ENCODE data around the gene UQCC5. TPM values are rescaled to one million over a fixed set of nuclear protein-coding genes. Genes with fewer than 3 reads are reported as not detected.

The UQCC5 gene
- polyA plus RNA-seq, 1 of the 3 experiments (the other 2 are of a cell fraction), result 124 TPM

DNA sequence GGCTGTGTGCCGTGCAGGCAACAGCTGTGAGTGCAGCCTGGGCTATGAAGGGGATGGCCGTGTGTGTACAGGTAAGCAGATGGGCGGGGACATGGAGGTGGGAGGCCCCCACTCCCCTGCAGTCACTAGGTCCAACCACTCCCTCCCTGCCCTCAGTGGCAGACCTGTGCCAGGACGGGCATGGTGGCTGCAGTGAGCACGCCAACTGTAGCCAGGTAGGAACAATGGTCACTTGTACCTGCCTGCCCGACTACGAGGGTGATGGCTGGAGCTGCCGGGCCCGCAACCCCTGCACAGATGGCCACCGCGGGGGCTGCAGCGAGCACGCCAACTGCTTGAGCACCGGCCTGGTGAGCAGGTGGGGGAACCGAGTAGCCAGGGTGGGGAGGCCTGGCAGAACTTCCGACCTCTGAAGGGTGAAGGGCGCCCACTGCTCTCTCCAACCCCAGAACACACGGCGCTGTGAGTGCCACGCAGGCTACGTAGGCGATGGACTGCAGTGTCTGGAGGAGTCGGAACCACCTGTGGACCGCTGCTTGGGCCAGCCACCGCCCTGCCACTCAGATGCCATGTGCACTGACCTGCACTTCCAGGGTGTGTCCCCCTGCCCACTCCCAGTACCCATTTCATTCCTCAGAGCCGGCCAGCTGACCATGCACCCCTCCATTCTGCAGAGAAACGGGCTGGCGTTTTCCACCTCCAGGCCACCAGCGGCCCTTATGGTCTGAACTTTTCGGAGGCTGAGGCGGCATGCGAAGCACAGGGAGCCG lies 14.3 kb upstream of the UQCC5 start:
- Histone ChIP-seq H3K9me2 (no peaks in the 10 kb centered on the region), H3K27ac (ENCODE audit: low read depth in 2 of 2, low read length in 1 of 2) (no peak overlapping the region), H3K9me3 (no peaks in the 10 kb centered on the region), H4K20me1 (ENCODE audit: insufficient read depth) (no peaks in the 10 kb centered on the region), H3F3A (replicated peaks; ENCODE audit: insufficient read depth) (no peaks in the 10 kb centered on the region), H3K27me3 (ENCODE audit: insufficient read depth) (no peaks in the 10 kb centered on the region), H3K9ac (no peak overlapping the region), H3K79me2 (ENCODE audit: insufficient read depth) (no peaks in the 10 kb centered on the region), H3K4me3 (ENCODE audit: low read depth in 2 of 2, low read length in 1 of 2) (no peak overlapping the region), H3K4me2 (no peak overlapping the region), H3K36me3 (replicated peaks in 1 of 2; ENCODE audit: control insufficient read depth in 1 of 2, insufficient read depth in 2 of 2, low read length in 1 of 2) (peaks cover 4 to 28% of the 10 kb centered on the region in 2 experiments), H2AFZ (ENCODE audit: low read depth) (no peak overlapping the region), H3K4me1 (ENCODE audit: control insufficient read depth in 1 of 2, insufficient read depth in 2 of 2, low read depth in 1 of 2, low read length in 1 of 2) (peaks cover 0 to 28% of the 10 kb centered on the region in 2 experiments; a peak in 1 of 4 replicates)
- TF ChIP-seq SIN3A (IDR thresholded peaks at IDR 0.05; ENCODE audit: borderline replicate concordance, low read depth, low read length), result no peak
- no peak for TF ChIP-seq RXRA (IDR thresholded peaks at IDR 0.05; ENCODE audit: borderline replicate concordance, low read depth)
- no peak for TF ChIP-seq JUND (IDR thresholded peaks at IDR 0.05)
- TF ChIP-seq GATA2 (CRISPR knock-in tag; IDR thresholded peaks at IDR 0.05), result no peak
- TF ChIP-seq RFX5 (IDR thresholded peaks at IDR 0.05; ENCODE audit: low read length), result no peak
- TF ChIP-seq NRF1 (IDR thresholded peaks at IDR 0.05; ENCODE audit: low read depth, low read length), result no peak
- WGBS (ENCODE audit: low lambda C conversion rate), result 94% methylated on average over 11 of the region's 33 CpGs
- ChIA-PET POLR2A (no interaction called here), CTCF (interaction anchor here (1.6 kb wide), 1 partner anchor 50 kb away, joined by 7 read pairs; no protein-coding TSS in a partner anchor)
- DNase-seq, result no peak

DNA sequence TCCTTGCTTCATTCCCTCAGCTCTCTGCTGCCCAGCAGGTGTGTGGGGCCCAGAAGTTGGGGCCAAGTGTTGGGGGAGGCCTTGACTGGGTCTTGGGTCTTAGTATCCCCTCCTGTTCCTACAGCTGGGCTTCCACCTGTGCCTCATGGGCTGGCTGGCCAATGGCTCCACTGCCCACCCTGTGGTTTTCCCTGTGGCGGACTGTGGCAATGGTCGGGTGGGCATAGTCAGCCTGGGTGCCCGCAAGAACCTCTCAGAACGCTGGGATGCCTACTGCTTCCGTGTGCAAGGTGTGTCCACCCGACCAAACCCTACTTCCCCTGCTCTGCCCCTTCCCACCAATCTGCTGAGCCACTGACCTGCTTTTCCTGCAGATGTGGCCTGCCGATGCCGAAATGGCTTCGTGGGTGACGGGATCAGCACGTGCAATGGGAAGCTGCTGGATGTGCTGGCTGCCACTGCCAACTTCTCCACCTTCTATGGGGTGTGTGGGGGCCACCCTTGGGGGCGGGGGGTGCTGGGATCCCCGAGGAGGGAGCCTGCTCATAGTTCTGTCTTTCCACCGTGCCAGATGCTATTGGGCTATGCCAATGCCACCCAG lies 13.7 kb upstream of the UQCC5 start:
- peaks cover 9 to 34% of the 10 kb centered on the region in 2 experiments for H3K36me3 ChIP-seq (replicated peaks in 1 of 2; ENCODE audit: control insufficient read depth in 1 of 2, insufficient read depth in 2 of 2, low read length in 1 of 2)
- H3K9me2 ChIP-seq, result no peaks in the 10 kb centered on the region
- H3K4me1 ChIP-seq (ENCODE audit: control insufficient read depth in 1 of 2, insufficient read depth in 2 of 2, low read depth in 1 of 2, low read length in 1 of 2), result peaks cover 0 to 33% of the 10 kb centered on the region in 2 experiments; a peak in 1 of 4 replicates
- no peaks in the 10 kb centered on the region for H3K27me3 ChIP-seq (ENCODE audit: insufficient read depth)
- TF ChIP-seq FOSL2 (IDR thresholded peaks at IDR 0.05; ENCODE audit: borderline replicate concordance, low read depth) (no peak), TAF1 (IDR thresholded peaks at IDR 0.05; ENCODE audit: borderline replicate concordance, low read depth, low read length) (no peak), RCOR1 (IDR thresholded peaks at IDR 0.05; ENCODE audit: low read length) (no peak), GABPA (IDR thresholded peaks at IDR 0.05; ENCODE audit: low read depth) (no peak), NFIC (IDR thresholded peaks at IDR 0.05; ENCODE audit: borderline replicate concordance) (no peak), RXRA (IDR thresholded peaks at IDR 0.05; ENCODE audit: borderline replicate concordance, low read depth) (no peak), MEF2A (IDR thresholded peaks at IDR 0.05; ENCODE audit: borderline replicate concordance, low read depth) (no peak), RFX5 (IDR thresholded peaks at IDR 0.05; ENCODE audit: low read length) (no peak), EZH2phosphoT487 (IDR thresholded peaks at IDR 0.05; ENCODE audit: borderline replicate concordance, low read depth) (no peak), MXI1 (IDR thresholded peaks at IDR 0.05; ENCODE audit: low read depth, low read length) (no peak), CHD2 (IDR thresholded peaks at IDR 0.05; ENCODE audit: low read length, partially characterized antibody) (no peak)
- TF ChIP-seq, protein P1, sequence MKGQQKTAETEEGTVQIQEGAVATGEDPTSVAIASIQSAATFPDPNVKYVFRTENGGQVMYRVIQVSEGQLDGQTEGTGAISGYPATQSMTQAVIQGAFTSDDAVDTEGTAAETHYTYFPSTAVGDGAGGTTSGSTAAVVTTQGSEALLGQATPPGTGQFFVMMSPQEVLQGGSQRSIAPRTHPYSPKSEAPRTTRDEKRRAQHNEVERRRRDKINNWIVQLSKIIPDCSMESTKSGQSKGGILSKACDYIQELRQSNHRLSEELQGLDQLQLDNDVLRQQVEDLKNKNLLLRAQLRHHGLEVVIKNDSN (IDR thresholded peaks at IDR 0.05; ENCODE audit: borderline replicate concordance, low read depth), result no peak
- TF ChIP-seq, protein P2, sequence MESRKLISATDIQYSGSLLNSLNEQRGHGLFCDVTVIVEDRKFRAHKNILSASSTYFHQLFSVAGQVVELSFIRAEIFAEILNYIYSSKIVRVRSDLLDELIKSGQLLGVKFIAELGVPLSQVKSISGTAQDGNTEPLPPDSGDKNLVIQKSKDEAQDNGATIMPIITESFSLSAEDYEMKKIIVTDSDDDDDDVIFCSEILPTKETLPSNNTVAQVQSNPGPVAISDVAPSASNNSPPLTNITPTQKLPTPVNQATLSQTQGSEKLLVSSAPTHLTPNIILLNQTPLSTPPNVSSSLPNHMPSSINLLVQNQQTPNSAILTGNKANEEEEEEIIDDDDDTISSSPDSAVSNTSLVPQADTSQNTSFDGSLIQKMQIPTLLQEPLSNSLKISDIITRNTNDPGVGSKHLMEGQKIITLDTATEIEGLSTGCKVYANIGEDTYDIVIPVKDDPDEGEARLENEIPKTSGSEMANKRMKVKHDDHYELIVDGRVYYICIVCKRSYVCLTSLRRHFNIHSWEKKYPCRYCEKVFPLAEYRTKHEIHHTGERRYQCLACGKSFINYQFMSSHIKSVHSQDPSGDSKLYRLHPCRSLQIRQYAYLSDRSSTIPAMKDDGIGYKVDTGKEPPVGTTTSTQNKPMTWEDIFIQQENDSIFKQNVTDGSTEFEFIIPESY (IDR thresholded peaks at IDR 0.05; ENCODE audit: borderline replicate concordance, low read depth), result no peak
- TF ChIP-seq, protein P3, sequence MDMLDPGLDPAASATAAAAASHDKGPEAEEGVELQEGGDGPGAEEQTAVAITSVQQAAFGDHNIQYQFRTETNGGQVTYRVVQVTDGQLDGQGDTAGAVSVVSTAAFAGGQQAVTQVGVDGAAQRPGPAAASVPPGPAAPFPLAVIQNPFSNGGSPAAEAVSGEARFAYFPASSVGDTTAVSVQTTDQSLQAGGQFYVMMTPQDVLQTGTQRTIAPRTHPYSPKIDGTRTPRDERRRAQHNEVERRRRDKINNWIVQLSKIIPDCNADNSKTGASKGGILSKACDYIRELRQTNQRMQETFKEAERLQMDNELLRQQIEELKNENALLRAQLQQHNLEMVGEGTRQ (IDR thresholded peaks at IDR 0.05; ENCODE audit: borderline replicate concordance, low read depth, low read length), result no peak
- no peak overlapping the region for H3K9ac ChIP-seq
- 94% methylated on average over 7 of the region's 14 CpGs for WGBS (ENCODE audit: low lambda C conversion rate)
- no peaks in the 10 kb centered on the region for H3K79me2 ChIP-seq (ENCODE audit: insufficient read depth)
- H3K4me2 ChIP-seq, result no peak overlapping the region
- H3F3A ChIP-seq (replicated peaks; ENCODE audit: insufficient read depth), result no peaks in the 10 kb centered on the region
- POLR2A ChIA-PET, result no interaction called here
- no peak for DNase-seq
- H3K4me3 ChIP-seq (ENCODE audit: low read depth in 2 of 2, low read length in 1 of 2), result no peak overlapping the region
- no peaks in the 10 kb centered on the region for H3K9me3 ChIP-seq
- no peaks in the 10 kb centered on the region for H4K20me1 ChIP-seq (ENCODE audit: insufficient read depth)
- no peak overlapping the region for H2AFZ ChIP-seq (ENCODE audit: low read depth)
- CTCF ChIA-PET, result interaction anchor here (1.6 kb wide), 1 partner anchor 51 kb away, joined by 7 read pairs; no protein-coding TSS in a partner anchor
- H3K27ac ChIP-seq (ENCODE audit: low read depth in 2 of 2, low read length in 1 of 2), result no peak overlapping the region

Data from SK-N-SH (cell line).